ENCODE measurements around the gene BCL6.
A peak's percentile ranks its signal among the peaks of the same experiment; 100 is the strongest.

The BCL6 gene

GRCh38 chr3:187678726-187679268 is 66.5 kb downstream of the BCL6 start:
- no peaks in the 10 kb centered on the region for H3K9me3 ChIP-seq (ENCODE audit: control insufficient read depth, insufficient read depth, low read length)
- H3K27ac ChIP-seq (ENCODE audit: low read depth, low read length), result no peak overlapping the region
- H3K9me2 ChIP-seq (replicated peaks; ENCODE audit: control insufficient read depth, low read length), result no peaks in the 10 kb centered on the region
- H3K27me3 ChIP-seq (ENCODE audit: control insufficient read depth, low read length), result peaks cover 11% of the 10 kb centered on the region
- no peak overlapping the region for H3K4me3 ChIP-seq (ENCODE audit: low read length)
- TF ChIP-seq EZH2phosphoT487 (IDR thresholded peaks at IDR 0.05; ENCODE audit: borderline replicate concordance, low read length) (no peak), CTCF (IDR thresholded peaks at IDR 0.05; ENCODE audit: low read depth, low read length, poor library complexity, severe bottlenecking) (peak; percentile 58)
- H3K79me2 ChIP-seq (ENCODE audit: control insufficient read depth, low read length), result no peaks in the 10 kb centered on the region
- no peaks in the 10 kb centered on the region for H4K20me1 ChIP-seq (ENCODE audit: control insufficient read depth, insufficient read depth, low read depth, low read length)
- no peaks in the 10 kb centered on the region for H3K4me1 ChIP-seq (ENCODE audit: control insufficient read depth, low read length)
- no peaks in the 10 kb centered on the region for H3F3A ChIP-seq (ENCODE audit: control insufficient read depth, insufficient read depth)
- no peaks in the 10 kb centered on the region for H3K36me3 ChIP-seq (ENCODE audit: control insufficient read depth, low read length)
- H3K4me2 ChIP-seq (ENCODE audit: low read length), result no peak overlapping the region

GRCh38 chr3:187677604-187678003 is 67.7 kb downstream of the BCL6 start:
- Histone ChIP-seq H3K4me2 (ENCODE audit: low read length) (no peak overlapping the region), H3K9me2 (replicated peaks; ENCODE audit: control insufficient read depth, low read length) (no peaks in the 10 kb centered on the region), H3F3A (ENCODE audit: control insufficient read depth, insufficient read depth) (no peaks in the 10 kb centered on the region), H3K4me1 (ENCODE audit: control insufficient read depth, low read length) (no peaks in the 10 kb centered on the region), H3K27ac (ENCODE audit: low read depth, low read length) (no peak overlapping the region), H3K9me3 (ENCODE audit: control insufficient read depth, insufficient read depth, low read length) (no peaks in the 10 kb centered on the region), H4K20me1 (ENCODE audit: control insufficient read depth, insufficient read depth, low read depth, low read length) (no peaks in the 10 kb centered on the region), H3K79me2 (ENCODE audit: control insufficient read depth, low read length) (no peaks in the 10 kb centered on the region), H3K4me3 (ENCODE audit: low read length) (no peak overlapping the region), H3K36me3 (ENCODE audit: control insufficient read depth, low read length) (no peaks in the 10 kb centered on the region), H3K27me3 (ENCODE audit: control insufficient read depth, low read length) (peaks cover 12% of the 10 kb centered on the region)
- TF ChIP-seq EZH2phosphoT487 (IDR thresholded peaks at IDR 0.05; ENCODE audit: borderline replicate concordance, low read length) (no peak), CTCF (IDR thresholded peaks at IDR 0.05; ENCODE audit: low read depth, low read length, poor library complexity, severe bottlenecking) (no peak)

- Histone ChIP-seq H3K9me3 (ENCODE audit: control insufficient read depth, insufficient read depth, low read length) (no peaks in the 10 kb centered on the region), H3K9me2 (replicated peaks; ENCODE audit: control insufficient read depth, low read length) (no peaks in the 10 kb centered on the region), H3K36me3 (ENCODE audit: control insufficient read depth, low read length) (no peaks in the 10 kb centered on the region), H3K79me2 (ENCODE audit: control insufficient read depth, low read length) (no peaks in the 10 kb centered on the region), H4K20me1 (ENCODE audit: control insufficient read depth, insufficient read depth, low read depth, low read length) (no peaks in the 10 kb centered on the region), H3K4me2 (ENCODE audit: low read length) (no peak overlapping the region), H3K4me3 (ENCODE audit: low read length) (no peak overlapping the region), H3K27me3 (ENCODE audit: control insufficient read depth, low read length) (peaks cover 26% of the 10 kb centered on the region), H3K4me1 (ENCODE audit: control insufficient read depth, low read length) (no peaks in the 10 kb centered on the region), H3F3A (ENCODE audit: control insufficient read depth, insufficient read depth) (no peaks in the 10 kb centered on the region), H3K27ac (ENCODE audit: low read depth, low read length) (no peak overlapping the region)
- TF ChIP-seq CTCF (IDR thresholded peaks at IDR 0.05; ENCODE audit: low read depth, low read length, poor library complexity, severe bottlenecking) (no peak), EZH2phosphoT487 (IDR thresholded peaks at IDR 0.05; ENCODE audit: borderline replicate concordance, low read length) (no peak)
Observed at GRCh38 chr3:187673012-187673411, 72.3 kb downstream of the BCL6 start.
